ENCODE data around the gene SIAE. TPM values are rescaled to one million over a fixed set of nuclear protein-coding genes. Genes with fewer than 3 reads are reported as not detected.

Gene SIAE
- total RNA-seq, 4 donors from 2014 or later: 33.9 to 52.5 (median 41.6) TPM

DNA sequence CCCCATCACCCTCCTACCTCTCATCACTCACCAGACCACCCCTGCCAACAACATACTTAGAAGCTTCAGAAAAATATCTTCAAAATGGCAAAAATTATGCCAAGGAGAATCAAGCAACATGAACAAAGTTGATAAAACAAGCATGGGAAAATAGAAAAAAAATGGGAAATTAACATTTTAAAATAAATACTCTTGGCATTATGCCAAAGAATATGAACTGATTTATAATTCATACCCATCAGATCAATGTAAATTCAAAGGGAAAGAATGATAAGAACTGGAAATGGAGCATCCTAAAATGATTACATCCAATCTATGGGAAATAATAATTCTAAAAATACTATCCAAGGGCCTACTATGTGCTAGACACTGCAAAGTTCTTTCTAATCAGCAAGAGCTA is 12.0 kb downstream of the SIAE start:
- H3K9me3 ChIP-seq: no peaks in the 10 kb centered on the region
- no peaks in the 10 kb centered on the region for H3K27me3 ChIP-seq
- TF ChIP-seq POLR2A (IDR thresholded peaks at IDR 0.05): no peak
- TF ChIP-seq, protein P1, sequence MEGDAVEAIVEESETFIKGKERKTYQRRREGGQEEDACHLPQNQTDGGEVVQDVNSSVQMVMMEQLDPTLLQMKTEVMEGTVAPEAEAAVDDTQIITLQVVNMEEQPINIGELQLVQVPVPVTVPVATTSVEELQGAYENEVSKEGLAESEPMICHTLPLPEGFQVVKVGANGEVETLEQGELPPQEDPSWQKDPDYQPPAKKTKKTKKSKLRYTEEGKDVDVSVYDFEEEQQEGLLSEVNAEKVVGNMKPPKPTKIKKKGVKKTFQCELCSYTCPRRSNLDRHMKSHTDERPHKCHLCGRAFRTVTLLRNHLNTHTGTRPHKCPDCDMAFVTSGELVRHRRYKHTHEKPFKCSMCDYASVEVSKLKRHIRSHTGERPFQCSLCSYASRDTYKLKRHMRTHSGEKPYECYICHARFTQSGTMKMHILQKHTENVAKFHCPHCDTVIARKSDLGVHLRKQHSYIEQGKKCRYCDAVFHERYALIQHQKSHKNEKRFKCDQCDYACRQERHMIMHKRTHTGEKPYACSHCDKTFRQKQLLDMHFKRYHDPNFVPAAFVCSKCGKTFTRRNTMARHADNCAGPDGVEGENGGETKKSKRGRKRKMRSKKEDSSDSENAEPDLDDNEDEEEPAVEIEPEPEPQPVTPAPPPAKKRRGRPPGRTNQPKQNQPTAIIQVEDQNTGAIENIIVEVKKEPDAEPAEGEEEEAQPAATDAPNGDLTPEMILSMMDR (IDR thresholded peaks at IDR 0.05): no peak
- no peak overlapping the region for H3K27ac ChIP-seq
- H3K4me1 ChIP-seq: no peaks in the 10 kb centered on the region
- no peak for DNase-seq
- intact Hi-C loops (cut with DNase I): loop anchor here (10.0 kb wide), 1 partner anchor 203 kb away; the partner anchor contains the start of gene ROBO3
- peaks cover 0 to 3% of the 10 kb centered on the region in 2 donors for H3K36me3 ChIP-seq
- H3K4me3 ChIP-seq (replicated peaks in 1 of 3): no peak overlapping the region

GRCh38 chr11:124658986-124659385 is 14.6 kb downstream of the SIAE start:
- WGBS, 2 donors: 95% methylated on average over 1 of the region's 1 CpG
- Histone ChIP-seq H3K4me1 (no peaks in the 10 kb centered on the region), H3K36me3 (peaks cover 0 to 3% of the 10 kb centered on the region in 2 donors), H3K27me3 (no peaks in the 10 kb centered on the region), H3K9me3 (no peaks in the 10 kb centered on the region), H3K4me3 (replicated peaks in 1 of 3) (no peak overlapping the region), H3K27ac (no peak overlapping the region)
- DNase-seq: no peak
- no peak for TF ChIP-seq POLR2A (IDR thresholded peaks at IDR 0.05)
- intact Hi-C loops (cut with DNase I): no loop called here

GRCh38 chr11:124658501-124658900 is 15.0 kb downstream of the SIAE start:
- DNase-seq: no peak
- H3K4me3 ChIP-seq (replicated peaks in 1 of 3): no peak overlapping the region
- H3K9me3 ChIP-seq: no peaks in the 10 kb centered on the region
- peaks cover 0 to 4% of the 10 kb centered on the region in 2 donors for H3K36me3 ChIP-seq
- no peaks in the 10 kb centered on the region for H3K4me1 ChIP-seq
- no peaks in the 10 kb centered on the region for H3K27me3 ChIP-seq
- WGBS, 2 donors: 90 to 92% methylated on average over 3 of the region's 3 CpGs
- intact Hi-C loops (cut with DNase I): no loop called here
- TF ChIP-seq, protein P1 (IDR thresholded peaks at IDR 0.05): no peak
- TF ChIP-seq POLR2A (IDR thresholded peaks at IDR 0.05): no peak
- H3K27ac ChIP-seq: no peak overlapping the region

- intact Hi-C loops (cut with DNase I): no loop called here
- 87 to 92% methylated on average over 5 of the region's 5 CpGs for WGBS, 2 donors
- Histone ChIP-seq H3K27me3 (no peaks in the 10 kb centered on the region), H3K36me3 (peaks cover 4% of the 10 kb centered on the region in 2 donors), H3K4me1 (no peaks in the 10 kb centered on the region), H3K4me3 (replicated peaks in 1 of 3) (no peak overlapping the region), H3K27ac (no peak overlapping the region), H3K9me3 (no peaks in the 10 kb centered on the region)
- no peak for DNase-seq
- TF ChIP-seq, protein P1 (IDR thresholded peaks at IDR 0.05): no peak
- no peak for TF ChIP-seq POLR2A (IDR thresholded peaks at IDR 0.05)
Observed at GRCh38 chr11:124657904-124658303, 15.6 kb downstream of the SIAE start.

- no peaks in the 10 kb centered on the region for H3K27me3 ChIP-seq
- 65 to 68% methylated on average over 15 to 16 of the region's 16 CpGs for WGBS, 2 donors
- TF ChIP-seq, protein P1 (IDR thresholded peaks at IDR 0.05): no peak
- no peak for TF ChIP-seq POLR2A (IDR thresholded peaks at IDR 0.05)
- intact Hi-C loops (cut with DNase I): no loop called here
- no peak overlapping the region for H3K27ac ChIP-seq
- DNase-seq: peak; percentile 5 to 8
- no peaks in the 10 kb centered on the region for H3K9me3 ChIP-seq
- H3K4me1 ChIP-seq: no peaks in the 10 kb centered on the region
- peaks cover 4 to 8% of the 10 kb centered on the region in 2 donors for H3K36me3 ChIP-seq
- H3K4me3 ChIP-seq (replicated peaks in 1 of 3): no peak overlapping the region
Observed at GRCh38 chr11:124656774-124657630, 16.5 kb downstream of the SIAE start.
